Colon (tissue), 2 donors: Measurements from ENCODE around the gene MOGAT2.
"Not testable (repeated sequence)": the region's sequence is repeated elsewhere in the genome, so short reads cannot be mapped to it uniquely, and the experiment has no call there.

Source experiments
- FAIRE-seq: peaks from 2 replicates; lab custom pipeline; 2012; peaks lifted over from hg19 to GRCh38; lab: Jason Lieb, UNC
- donor health status: control.
- donor health status: control.

The MOGAT2 gene

GRCh38 chr11:75717608-75718418 is at the start of gene MOGAT2:
Gene MOGAT2, plus strand, starts transcription at chr11:75717838. Its CDS starts 51 bp downstream, at chr11:75717889.
- no peak for FAIRE-seq

- FAIRE-seq = no peak
These were observed 49.0 kb upstream of the MOGAT2 start, which contains the start of gene MAP6 for GRCh38 chr11:75668451-75669297. Gene MAP6, minus strand, starts transcription at chr11:75669038. Its CDS starts 669 bp downstream, at chr11:75668369.

- no peak for FAIRE-seq
These were observed 43.6 kb upstream of the MOGAT2 start for GRCh38 chr11:75673977-75674582.

- no peak for FAIRE-seq
These were observed 40.4 kb upstream of the MOGAT2 start for GRCh38 chr11:75677275-75677674.

GRCh38 chr11:75677909-75678308 is 39.7 kb upstream of the MOGAT2 start:
- no peak for FAIRE-seq

GRCh38 chr11:75678620-75679259 is 38.9 kb upstream of the MOGAT2 start:
- no peak for FAIRE-seq

GRCh38 chr11:75679566-75679965 is 38.1 kb upstream of the MOGAT2 start:
- no peak for FAIRE-seq

- FAIRE-seq = not testable (repeated sequence)
These were observed 33.8 kb upstream of the MOGAT2 start for GRCh38 chr11:75683856-75684255.

- FAIRE-seq = no peak
These were observed 27.6 kb upstream of the MOGAT2 start for GRCh38 chr11:75689863-75690609.

DNA sequence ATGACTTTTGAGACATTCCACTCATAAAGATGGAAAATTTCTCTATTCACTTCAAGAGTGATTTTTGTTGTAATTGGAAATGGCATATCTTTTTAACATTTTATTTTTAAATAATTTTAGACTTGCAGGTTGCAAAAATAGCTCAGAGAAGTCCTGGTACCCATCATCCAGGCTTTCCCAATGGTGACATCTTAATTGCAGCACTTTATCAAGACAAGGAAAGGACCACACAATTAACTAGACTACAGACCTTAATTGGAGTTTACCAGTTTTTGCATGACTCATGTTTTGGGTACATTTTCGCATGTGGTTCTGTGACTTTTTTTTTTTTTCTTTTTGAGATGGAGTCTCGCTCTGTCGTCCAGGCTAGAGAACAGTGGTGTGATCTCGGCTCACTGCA is 25.8 kb upstream of the MOGAT2 start:
- no peak for FAIRE-seq

DNA sequence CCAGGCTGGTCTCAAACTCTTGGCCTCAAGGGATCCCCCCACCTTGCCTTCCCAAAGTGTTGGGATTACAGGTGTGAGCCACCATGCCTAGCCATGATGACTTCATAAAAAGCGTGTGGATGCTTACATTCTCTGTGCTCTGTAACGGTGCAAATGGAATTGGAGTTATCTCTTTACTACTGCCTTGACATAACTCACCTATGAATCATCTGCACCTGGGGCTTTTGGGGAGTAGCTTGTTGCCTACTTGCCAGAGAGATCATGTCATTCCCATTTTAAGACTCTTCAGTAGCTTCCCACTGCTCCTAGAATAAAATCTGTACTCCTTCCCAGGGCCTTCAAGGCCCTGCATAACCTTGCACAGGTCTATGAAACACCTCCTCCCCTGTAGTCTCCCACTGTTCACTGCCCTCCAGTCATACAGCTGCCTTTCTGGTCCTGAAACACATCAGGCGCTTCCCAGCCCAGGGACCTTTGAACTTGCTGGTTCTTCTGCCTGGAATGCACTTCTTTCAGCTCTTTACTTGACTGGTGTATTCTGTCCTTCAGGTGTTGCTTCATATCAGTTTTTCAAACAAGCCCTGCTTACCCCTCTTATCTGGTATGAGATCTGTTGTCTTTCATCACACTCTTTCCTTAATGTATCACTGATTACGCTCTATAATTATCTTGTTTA is 19.6 kb upstream of the MOGAT2 start:
- no peak for FAIRE-seq

DNA sequence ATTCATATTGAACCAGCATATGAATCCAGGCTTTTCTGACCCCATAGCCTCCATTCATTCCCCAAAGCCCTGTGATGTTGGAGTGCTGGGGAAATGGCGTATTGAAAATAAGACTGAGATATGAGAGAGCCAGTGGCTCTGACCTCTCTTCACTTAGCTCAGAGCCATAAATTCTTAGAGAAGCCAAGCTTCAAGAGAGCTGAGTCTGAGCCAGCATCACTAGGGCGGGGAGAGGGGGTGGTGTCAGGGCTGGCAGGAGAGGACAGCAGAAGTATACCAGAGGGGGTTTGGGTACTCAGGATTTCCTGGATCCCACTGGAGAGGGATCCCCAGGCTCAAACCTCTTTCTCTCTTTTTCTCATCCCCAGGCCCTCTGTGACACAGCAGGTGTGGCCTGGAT is 16.7 kb upstream of the MOGAT2 start:
- no peak for FAIRE-seq

- no peak for FAIRE-seq
These were observed 13.9 kb upstream of the MOGAT2 start for GRCh38 chr11:75703695-75704237.

DNA sequence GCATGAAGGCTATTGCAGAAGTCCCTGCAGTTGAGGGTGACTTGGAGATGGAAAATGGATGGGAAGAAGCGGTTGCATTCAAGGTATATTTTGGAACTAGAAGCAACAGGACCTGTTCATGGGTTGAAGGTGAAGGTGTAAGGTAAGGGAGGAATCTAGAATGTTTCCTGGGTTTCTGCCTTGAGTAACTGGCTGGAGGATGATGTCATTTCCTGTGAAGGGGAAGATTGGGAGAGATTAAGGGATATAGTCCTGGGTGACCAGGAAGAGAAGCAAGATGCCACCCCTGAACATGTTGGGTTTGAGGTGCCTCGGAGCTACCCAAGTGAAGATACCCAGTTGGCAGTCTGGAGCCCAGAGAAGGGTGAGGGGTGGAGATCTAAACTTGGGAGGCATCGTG is 12.1 kb upstream of the MOGAT2 start:
- no peak for FAIRE-seq

DNA sequence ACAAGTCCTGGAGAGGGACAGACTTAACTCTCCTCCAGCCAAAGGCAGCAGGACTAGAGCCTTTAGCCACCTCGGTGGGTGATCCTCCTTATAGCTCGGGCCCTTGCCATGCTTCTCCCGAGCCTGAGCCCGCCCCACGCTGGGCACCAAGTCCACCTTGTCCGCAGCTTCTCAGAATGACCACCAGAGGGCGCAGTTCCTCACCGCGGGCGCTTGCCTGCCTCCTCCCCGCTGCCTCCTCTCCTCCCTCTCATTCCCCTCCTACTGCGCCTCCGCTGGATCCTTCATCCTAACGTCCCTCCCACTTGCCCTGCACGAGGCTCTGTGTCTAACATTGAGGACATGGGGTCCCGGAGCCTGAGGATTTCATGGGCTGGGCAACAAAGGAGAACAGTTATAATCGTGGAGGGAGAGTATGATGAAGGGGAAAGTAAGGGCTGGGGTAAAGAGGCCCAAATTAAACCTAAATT is 11.3 kb upstream of the MOGAT2 start:
- no peak for FAIRE-seq

GRCh38 chr11:75714211-75714610 is 3.4 kb upstream of the MOGAT2 start:
- no peak for FAIRE-seq

DNA sequence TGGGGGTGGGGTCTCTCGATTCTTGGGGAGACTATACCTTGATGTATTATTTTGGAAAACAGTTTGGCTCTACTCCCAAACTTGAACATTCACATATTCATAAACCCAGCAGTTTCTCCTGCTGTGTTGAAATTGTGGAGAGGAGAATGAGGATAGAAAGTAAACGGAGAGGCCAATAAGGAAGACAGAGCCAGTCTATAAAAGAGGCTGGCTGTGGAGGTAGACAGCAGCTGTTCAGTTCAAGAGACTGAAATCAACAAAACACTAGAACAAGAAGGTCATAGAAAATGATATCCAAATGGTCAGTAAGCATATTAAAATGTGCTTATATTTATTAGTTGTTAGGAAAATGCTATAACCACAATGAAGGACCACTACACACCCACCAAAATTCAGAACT is 1.9 kb upstream of the MOGAT2 start:
- no peak for FAIRE-seq

- no peak for FAIRE-seq
These were observed 979 bp upstream of the MOGAT2 start for GRCh38 chr11:75716659-75717058.

GRCh38 chr11:75718419-75719339 is 1.0 kb downstream of the MOGAT2 start:
- FAIRE-seq = no peak
